ENCODE data around the gene SPOCK1. TPM values are rescaled to one million over a fixed set of nuclear protein-coding genes. Genes with fewer than 3 reads are reported as not detected.
"Not testable (repeated sequence)": the region's sequence is repeated elsewhere in the genome, so short reads cannot be mapped to it uniquely, and the experiment has no call there.

The SPOCK1 gene
- total RNA-seq, 2 experiments from 2014 or later = not detected

GRCh38 chr5:136963504-136963903, 535.6 kb downstream of the SPOCK1 start:
- Mint-ChIP-seq H3K27ac (no peak overlapping the region), H3K36me3 (no peaks in the 10 kb centered on the region), H3K9me3 (no peaks in the 10 kb centered on the region), H3K4me3 (no peak overlapping the region), H3K27me3 (no peaks in the 10 kb centered on the region), H3K4me1 (no peaks in the 10 kb centered on the region)
- POLR2A ChIA-PET = no interaction called here
- no peak for DNase-seq
- ATAC-seq (ENCODE audit: low read depth) = no peak

GRCh38 chr5:136957428-136957827, 541.7 kb downstream of the SPOCK1 start:
- Mint-ChIP-seq H3K27me3 (no peaks in the 10 kb centered on the region), H3K9me3 (peaks cover 2% of the 10 kb centered on the region), H3K4me1 (no peaks in the 10 kb centered on the region), H3K27ac (no peak overlapping the region), H3K4me3 (no peak overlapping the region), H3K36me3 (no peaks in the 10 kb centered on the region)
- DNase-seq (no peak), ATAC-seq (ENCODE audit: low read depth) (no peak)
- POLR2A ChIA-PET = no interaction called here

GRCh38 chr5:136954142-136954541, 545.0 kb downstream of the SPOCK1 start:
- POLR2A ChIA-PET; ATAC-seq (ENCODE audit: low read depth); H3K36me3 Mint-ChIP-seq; H3K27me3 Mint-ChIP-seq; H3K27ac Mint-ChIP-seq; DNase-seq; H3K4me1 Mint-ChIP-seq; H3K4me3 Mint-ChIP-seq: not testable (repeated sequence)
- peaks cover 12% of the 10 kb centered on the region for H3K9me3 Mint-ChIP-seq

- H3K27me3 Mint-ChIP-seq; H3K27ac Mint-ChIP-seq; H3K4me1 Mint-ChIP-seq; H3K36me3 Mint-ChIP-seq; POLR2A ChIA-PET; DNase-seq; ATAC-seq (ENCODE audit: low read depth); H3K4me3 Mint-ChIP-seq: not testable (repeated sequence)
- H3K9me3 Mint-ChIP-seq = peaks cover 16% of the 10 kb centered on the region
Observed at GRCh38 chr5:136953346-136954069, 545.6 kb downstream of the SPOCK1 start.

- Mint-ChIP-seq H3K4me1 (no peaks in the 10 kb centered on the region), H3K27ac (no peak overlapping the region), H3K4me3 (no peak overlapping the region), H3K9me3 (peaks cover 17% of the 10 kb centered on the region), H3K36me3 (no peaks in the 10 kb centered on the region), H3K27me3 (no peaks in the 10 kb centered on the region)
- DNase-seq = no peak
- no peak for ATAC-seq (ENCODE audit: low read depth)
- POLR2A ChIA-PET = no interaction called here
Observed at GRCh38 chr5:136927571-136927970, 571.6 kb downstream of the SPOCK1 start.

GRCh38 chr5:136926073-136926472, 573.1 kb downstream of the SPOCK1 start:
- Mint-ChIP-seq H3K4me3 (no peak overlapping the region), H3K4me1 (no peaks in the 10 kb centered on the region), H3K27me3 (no peaks in the 10 kb centered on the region), H3K9me3 (peaks cover 13% of the 10 kb centered on the region), H3K36me3 (no peaks in the 10 kb centered on the region), H3K27ac (no peak overlapping the region)
- POLR2A ChIA-PET = no interaction called here
- ATAC-seq (ENCODE audit: low read depth) = no peak
- DNase-seq = no peak

Other genes with a start within 250 kb of the SPOCK1 start
- 10 to 100 TPM; 16.3 to 21.2 TPM for gene KLHL3, start 236.8 kb upstream of the SPOCK1 start, total RNA-seq